H1 (cell line): Measurements from ENCODE around the gene SMTN. TPM values are rescaled to one million over a fixed set of nuclear protein-coding genes. Genes with fewer than 3 reads are reported as not detected.

Experiments
- GTF2F1 ChIP-seq: IDR thresholded peaks from 2 replicates; pipeline ENCODE4 v1.6.1; 2012; ENCODE audit warnings: low read depth, low read length, improper control_type of control experiment, borderline replicate concordance
- HDAC2 ChIP-seq, 2 experiments: fragments of 300-600 bp in 1 of 2; sonication (generic) in 1 of 2; IDR thresholded peaks; 2 replicates each; pipeline ENCODE4 v1.6.1; 2011 to 2012; ENCODE audit warnings: low read depth in 2 of 2, low read length in 2 of 2, mild to moderate bottlenecking in 2 of 2, moderate library complexity in 2 of 2, borderline replicate concordance in 1 of 2, inconsistent platforms in 1 of 2
- KDM4A ChIP-seq: IDR thresholded peaks from one replicate; pipeline ENCODE4 v1.7.1; 2012; ENCODE audit warnings: low read depth, mild to moderate bottlenecking, moderate library complexity, low read length, inconsistent platforms; ENCODE audit not compliant: severe bottlenecking
- NRF1 ChIP-seq: IDR thresholded peaks from 2 replicates; pipeline ENCODE4 v1.6.1; 2011; ENCODE audit warnings: mild to moderate bottlenecking, low read depth, low read length, improper control_type of control experiment
- RFX5 ChIP-seq: IDR thresholded peaks from 2 replicates; pipeline ENCODE4 v1.6.1; 2011; ENCODE audit warnings: low read depth, low read length, improper control_type of control experiment, borderline replicate concordance
- SP1 ChIP-seq: IDR thresholded peaks from 2 replicates; pipeline ENCODE4 v1.6.1; 2011; ENCODE audit warnings: low read depth, low read length
- polyA plus RNA-seq, 7 experiments: library from polyadenylated mRNA; depleted of rRNA in 3 of 7; stranded (reverse) in 5 of 7; unstranded in 2 of 7; fragments of >200 nt in 5 of 7; fragments of 200-250 nt in 2 of 7; gene quantifications; 1 replicate in 5 of 7; 2 replicates in 1 of 7; 4 replicates in 1 of 7; pipeline versions ENCODE4 v1.2.1 to v1.2.3, GENCODE V29; 2011 to 2013; ENCODE audit warnings: missing spikeins in 2 of 7, mixed read lengths in 2 of 7
- total RNA-seq: library from RNA; stranded (reverse); fragmentation: NEBNext Ultra II Directional; extraction: Animal tissue kit (Norgen Biotek cat#: 25700); gene quantifications from 2 replicates; pipeline ENCODE4 v1.2.1, GENCODE V29; 2021
- TF ChIP-seq, protein P1 (sequence below): IDR thresholded peaks from 2 replicates; pipeline ENCODE4 v1.6.1; 2012; ENCODE audit warnings: inconsistent platforms

Gene SMTN
- total and polyA plus RNA-seq, 2 of the 8 experiments (the other 6 are each of a cell fraction or from before 2014, with no cell fraction given) = 12.3 to 20.8 TPM

DNA sequence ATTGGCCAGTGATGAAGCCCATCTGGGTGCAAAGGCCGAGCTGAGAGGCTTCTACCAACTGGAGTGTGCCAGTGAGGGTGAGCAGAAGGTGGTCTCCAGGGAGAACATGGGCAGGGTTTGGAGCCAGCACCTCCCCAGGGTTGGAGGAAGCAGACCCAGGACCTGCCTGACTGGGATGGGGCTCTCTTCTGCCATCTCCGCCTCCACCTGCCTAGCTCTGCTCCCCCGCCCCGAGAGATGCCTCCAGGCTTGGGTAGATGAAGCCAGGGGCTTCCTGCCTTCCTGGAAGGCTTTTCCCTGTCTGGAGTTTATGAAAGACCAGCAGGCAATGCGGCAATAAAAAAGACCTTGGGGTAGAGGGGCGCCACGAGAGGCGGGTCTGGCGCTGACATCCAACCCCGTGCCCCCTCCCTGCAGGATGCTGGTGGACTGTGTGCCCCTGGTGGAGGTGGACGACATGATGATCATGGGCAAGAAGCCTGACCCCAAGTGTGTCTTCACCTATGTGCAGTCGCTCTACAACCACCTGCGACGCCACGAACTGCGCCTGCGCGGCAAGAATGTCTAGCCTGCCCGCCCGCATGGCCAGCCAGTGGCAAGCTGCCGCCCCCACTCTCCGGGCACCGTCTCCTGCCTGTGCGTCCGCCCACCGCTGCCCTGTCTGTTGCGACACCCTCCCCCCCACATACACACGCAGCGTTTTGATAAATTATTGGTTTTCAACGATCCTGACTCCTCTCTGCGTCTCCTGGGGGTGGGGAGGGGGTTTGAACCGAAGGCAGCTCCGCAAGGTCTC, 23.0 kb downstream of the SMTN start (continued):
- TF ChIP-seq NRF1 = no peak
- TF ChIP-seq RFX5 = no peak
- TF ChIP-seq, protein P1, sequence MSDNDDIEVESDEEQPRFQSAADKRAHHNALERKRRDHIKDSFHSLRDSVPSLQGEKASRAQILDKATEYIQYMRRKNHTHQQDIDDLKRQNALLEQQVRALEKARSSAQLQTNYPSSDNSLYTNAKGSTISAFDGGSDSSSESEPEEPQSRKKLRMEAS = no peak
- TF ChIP-seq KDM4A = no peak
- TF ChIP-seq GTF2F1 = no peak
- no peak for TF ChIP-seq HDAC2 (IDR thresholded peaks at IDR 0.05; ENCODE audit: borderline replicate concordance in 1 of 2, low read depth in 2 of 2, low read length in 2 of 2)
- TF ChIP-seq SP1 = no peak
- TF ChIP-seq, all 59 proteins: peak for 0
